GM23338 (cell line): ENCODE measurements around the gene FGF1. TPM values are rescaled to one million over a fixed set of nuclear protein-coding genes. Genes with fewer than 3 reads are reported as not detected.

ENCODE experiments used
- ATAC-seq: fragments of 200-7000 bp; cut with Tn5 transposase; 3 replicates; pipeline ENCODE4 v1.9.1; 2020
- DNase-seq: peaks from one replicate; pipeline ENCODE4 v3.0.0-alpha.2; 2015; ENCODE audit warnings: low spot score
- H2AFZ ChIP-seq: fragments of 200-600 bp; sonication (generic); 2 replicates; pipeline ENCODE4 v1.8.0; 2016; ENCODE audit warnings: antibody characterized with exemption, mild to moderate bottlenecking, moderate library complexity
- H3F3A ChIP-seq: fragments of 200-600 bp; sonication (generic); replicated peaks from 2 replicates; pipeline ENCODE4 v1.8.0; 2017; ENCODE audit warnings: antibody characterized with exemption, mixed run types, low read depth
- H3K27ac ChIP-seq: fragments of 200-600 bp; sonication (generic); 2 replicates; pipeline ENCODE4 v1.6.1; 2016; ENCODE audit warnings: low read depth
- H3K27me3 ChIP-seq: fragments of 200-600 bp; sonication (generic); 2 replicates; pipeline ENCODE4 v1.8.0; 2016; ENCODE audit warnings: mild to moderate bottlenecking, mixed run types, moderate library complexity; ENCODE audit not compliant: insufficient read depth
- H3K36me3 ChIP-seq: fragments of 200-600 bp; sonication (generic); 2 replicates; pipeline ENCODE4 v1.8.0; 2016; ENCODE audit warnings: mild to moderate bottlenecking; ENCODE audit not compliant: insufficient read depth
- H3K4me1 ChIP-seq: fragments of 200-600 bp; sonication (generic); 2 replicates; pipeline ENCODE4 v1.8.0; 2016; ENCODE audit warnings: mild to moderate bottlenecking, moderate library complexity; ENCODE audit not compliant: insufficient read depth
- H3K4me2 ChIP-seq: fragments of 200-600 bp; sonication (generic); 2 replicates; pipeline ENCODE4 v1.7.1; 2017; ENCODE audit warnings: mixed run types
- H3K4me3 ChIP-seq: fragments of 200-600 bp; sonication (generic); 2 replicates; pipeline ENCODE4 v1.6.1; 2016; ENCODE audit warnings: mixed run types
- H3K79me2 ChIP-seq: fragments of 200-600 bp; sonication (generic); replicated peaks from 2 replicates; pipeline ENCODE4 v1.8.0; 2017; ENCODE audit warnings: mild to moderate bottlenecking; ENCODE audit not compliant: insufficient read depth
- H3K9me2 ChIP-seq: fragments of 200-600 bp; sonication (generic); 2 replicates; pipeline ENCODE4 v1.8.0; 2017; ENCODE audit not compliant: insufficient read depth
- H4K20me1 ChIP-seq: fragments of 200-600 bp; sonication (generic); replicated peaks from 2 replicates; pipeline ENCODE4 v1.8.0; 2017; ENCODE audit warnings: mild to moderate bottlenecking; ENCODE audit not compliant: insufficient read depth
- H3K27ac Mint-ChIP-seq: 2 replicates; pipeline ENCODE4 v1.8.0; 2020; ENCODE audit warnings: inconsistent platforms, mild to moderate bottlenecking, moderate library complexity, mixed read lengths
- H3K27me3 Mint-ChIP-seq: 3 replicates; pipeline ENCODE4 v1.8.0; 2022; ENCODE audit warnings: low read depth, mild to moderate bottlenecking, moderate library complexity, mixed read lengths, inconsistent platforms; ENCODE audit not compliant: insufficient read depth, poor library complexity
- H3K36me3 Mint-ChIP-seq: 3 replicates; pipeline ENCODE4 v1.8.0; 2021; ENCODE audit warnings: low read depth, mild to moderate bottlenecking, inconsistent platforms, moderate library complexity, mixed read lengths
- H3K4me1 Mint-ChIP-seq: 3 replicates; pipeline ENCODE4 v1.8.0; 2020; ENCODE audit warnings: mild to moderate bottlenecking, inconsistent platforms, mixed read lengths
- H3K4me3 Mint-ChIP-seq: 3 replicates; pipeline ENCODE4 v1.8.0; 2021; ENCODE audit warnings: moderate library complexity, mild to moderate bottlenecking, inconsistent platforms, mixed read lengths
- H3K9me3 Mint-ChIP-seq: 3 replicates; pipeline ENCODE4 v1.8.0; 2020; ENCODE audit warnings: moderate library complexity, mild to moderate bottlenecking, inconsistent platforms, mixed read lengths
- ETS1 ChIP-seq: IDR thresholded peaks from 2 replicates; pipeline ENCODE4 v1.6.1; 2016; ENCODE audit warnings: antibody characterized with exemption
- EZH2 ChIP-seq: fragments of 200-600 bp; sonication (generic); IDR thresholded peaks from one replicate; pipeline ENCODE4 v1.8.0; 2017; ENCODE audit warnings: antibody characterized with exemption, mild to moderate bottlenecking, low read depth; ENCODE audit not compliant: unreplicated experiment
- EZH2phosphoT487 ChIP-seq: fragments of 200-600 bp; sonication (generic); IDR thresholded peaks from one replicate; pipeline ENCODE4 v1.8.1; 2018; ENCODE audit warnings: antibody characterized with exemption; ENCODE audit not compliant: unreplicated experiment
- JUNB ChIP-seq: IDR thresholded peaks from one replicate; pipeline ENCODE4 v1.6.1; 2016; ENCODE audit warnings: antibody characterized with exemption; ENCODE audit not compliant: unreplicated experiment
- NANOG ChIP-seq: IDR thresholded peaks from 2 replicates; pipeline ENCODE4 v1.6.1; 2016; ENCODE audit warnings: antibody characterized with exemption, borderline replicate concordance
- POLR2AphosphoS5 ChIP-seq: IDR thresholded peaks from 2 replicates; pipeline ENCODE4 v1.6.1; 2016; ENCODE audit warnings: antibody characterized with exemption, low read depth
- REST ChIP-seq: IDR thresholded peaks from one replicate; pipeline ENCODE4 v1.6.1; 2018; ENCODE audit warnings: antibody characterized with exemption; ENCODE audit not compliant: unreplicated experiment
- STAT1 ChIP-seq: IDR thresholded peaks from one replicate; pipeline ENCODE4 v1.6.1; 2016; ENCODE audit warnings: antibody characterized with exemption; ENCODE audit not compliant: unreplicated experiment
- ZNF114 ChIP-seq: fragments of 250-450 bp; sonication (Bioruptor Pico); IDR thresholded peaks from 2 replicates; pipeline ENCODE4 v1.5.0; 2020; ENCODE audit warnings: mild to moderate bottlenecking, moderate library complexity
- ZNF331 ChIP-seq: fragments of 250-450 bp; sonication (Bioruptor Pico); IDR thresholded peaks from 2 replicates; pipeline ENCODE4 v1.5.0; 2020; ENCODE audit warnings: low read depth, mild to moderate bottlenecking, moderate library complexity
- ZNF462 ChIP-seq: fragments of 250-450 bp; sonication (Bioruptor Pico); IDR thresholded peaks from 2 replicates; pipeline ENCODE4 v1.5.0; 2020; ENCODE audit warnings: mild to moderate bottlenecking, moderate library complexity
- polyA plus RNA-seq: library from polyadenylated mRNA; unstranded; fragments of >200 nt; fragmentation: Nextera tagmentation; extraction: Ambion mirVana; gene quantifications from 2 replicates; pipeline ENCODE4 v1.2.1, GENCODE V29; 2016
- total RNA-seq: library from RNA; depleted of rRNA; stranded (reverse); fragments of >200 nt; shearing (Covaris generic); gene quantifications from 2 replicates; pipeline ENCODE4 v1.2.3, GENCODE V29; 2014

The FGF1 gene
- total and polyA plus RNA-seq, 2 experiments from 2014 or later = 0.21 to 0.34 TPM

GRCh38 chr5:142671801-142672200 lies 14.1 kb downstream of the FGF1 start:
- H3K4me3 ChIP-seq = no peak overlapping the region
- H3K36me3 Mint-ChIP-seq = no peaks in the 10 kb centered on the region
- H3K27ac Mint-ChIP-seq = no peak overlapping the region
- H3K9me3 Mint-ChIP-seq = no peaks in the 10 kb centered on the region
- H3K27me3 Mint-ChIP-seq = no peaks in the 10 kb centered on the region
- H3K27ac ChIP-seq = no peak overlapping the region
- H4K20me1 ChIP-seq = no peaks in the 10 kb centered on the region
- no peaks in the 10 kb centered on the region for H3F3A ChIP-seq
- H3K4me1 Mint-ChIP-seq = peaks cover 12% of the 10 kb centered on the region
- ATAC-seq (no peak), DNase-seq (no peak)
- no peaks in the 10 kb centered on the region for H3K79me2 ChIP-seq
- no peaks in the 10 kb centered on the region for H3K36me3 ChIP-seq
- TF ChIP-seq STAT1 (no peak), ETS1 (no peak), ZNF114 (no peak)
- no peaks in the 10 kb centered on the region for H3K27me3 ChIP-seq
- H3K9me2 ChIP-seq = peaks cover 13% of the 10 kb centered on the region; the same call in 1 of the 2 replicates
- no peak overlapping the region for H2AFZ ChIP-seq
- H3K4me2 ChIP-seq = no peak overlapping the region
- no peak overlapping the region for H3K4me3 Mint-ChIP-seq
- peaks cover 18% of the 10 kb centered on the region for H3K4me1 ChIP-seq

GRCh38 chr5:142671266-142671665 lies 14.6 kb downstream of the FGF1 start:
- no peak overlapping the region for H3K27ac Mint-ChIP-seq
- H3K36me3 Mint-ChIP-seq = no peaks in the 10 kb centered on the region
- no peaks in the 10 kb centered on the region for H3K27me3 Mint-ChIP-seq
- H3K36me3 ChIP-seq = no peaks in the 10 kb centered on the region
- H4K20me1 ChIP-seq = no peaks in the 10 kb centered on the region
- ATAC-seq = no peak
- no peak overlapping the region for H3K4me3 Mint-ChIP-seq
- H3K4me2 ChIP-seq = no peak overlapping the region
- no peak for DNase-seq
- H3K4me1 Mint-ChIP-seq = peaks cover 12% of the 10 kb centered on the region
- H3K9me2 ChIP-seq = peaks cover 13% of the 10 kb centered on the region; the same call in 1 of the 2 replicates
- H3K4me3 ChIP-seq = no peak overlapping the region
- no peaks in the 10 kb centered on the region for H3F3A ChIP-seq
- no peak overlapping the region for H3K27ac ChIP-seq
- no peaks in the 10 kb centered on the region for H3K9me3 Mint-ChIP-seq
- no peak overlapping the region for H2AFZ ChIP-seq
- no peaks in the 10 kb centered on the region for H3K27me3 ChIP-seq
- H3K4me1 ChIP-seq = peaks cover 18% of the 10 kb centered on the region
- H3K79me2 ChIP-seq = no peaks in the 10 kb centered on the region
- TF ChIP-seq ETS1 (no peak), EZH2 (no peak), ZNF114 (no peak), STAT1 (no peak), POLR2AphosphoS5 (no peak), JUNB (no peak), ZNF462 (CRISPR knock-in tag) (no peak), ZNF331 (no peak), EZH2phosphoT487 (no peak), REST (no peak), NANOG (no peak)
